GM21381 (cell line): ENCODE results near the gene POU3F3.

Experiments
- ATAC-seq: cut with Tn5 transposase; IDR thresholded peaks from one replicate; pipeline ENCODE4 v1.9.1; 2021; ENCODE audit warnings: mild to moderate bottlenecking, moderate library complexity; ENCODE audit not compliant: unreplicated experiment

POU3F3 gene

DNA sequence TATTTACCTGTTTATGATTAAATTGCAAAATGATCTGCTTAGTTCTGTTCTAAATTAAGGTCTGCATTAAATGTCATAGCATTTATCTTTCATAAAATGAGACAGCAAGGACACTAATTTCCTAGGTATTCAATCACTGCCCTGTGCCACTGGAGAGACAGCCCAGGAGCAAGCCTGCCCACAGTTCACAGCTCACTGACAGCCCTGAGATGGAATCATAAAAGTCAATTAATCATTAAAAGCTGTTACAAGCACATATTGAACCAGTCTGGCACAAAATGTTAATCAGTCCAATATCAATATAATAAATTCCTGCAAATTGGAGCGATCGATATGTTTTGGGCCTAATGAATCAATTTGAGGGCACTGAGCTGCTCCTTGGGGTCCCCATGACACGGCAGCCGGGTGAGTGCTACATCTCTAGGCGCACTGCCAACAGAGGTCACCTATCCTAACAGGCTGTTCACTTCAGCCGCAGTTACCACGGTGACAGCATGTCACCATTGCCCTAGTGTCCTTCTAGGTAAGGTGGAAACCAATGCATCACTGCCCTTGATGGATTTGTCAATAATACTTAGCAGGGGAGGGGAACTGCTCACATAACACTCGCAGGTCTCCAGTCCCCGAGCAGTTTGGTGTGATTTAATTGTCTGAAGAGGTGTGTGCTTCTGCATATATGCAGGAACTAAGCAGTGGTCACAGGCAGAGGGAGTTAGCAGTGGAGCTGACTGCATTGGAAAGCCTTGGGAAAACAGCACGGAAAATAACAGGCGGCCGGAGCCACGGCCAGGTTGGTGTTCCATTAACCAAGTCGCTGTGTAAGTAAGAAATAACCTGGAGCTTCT, 47.3 kb downstream of the POU3F3 start:
- no peak for ATAC-seq

DNA sequence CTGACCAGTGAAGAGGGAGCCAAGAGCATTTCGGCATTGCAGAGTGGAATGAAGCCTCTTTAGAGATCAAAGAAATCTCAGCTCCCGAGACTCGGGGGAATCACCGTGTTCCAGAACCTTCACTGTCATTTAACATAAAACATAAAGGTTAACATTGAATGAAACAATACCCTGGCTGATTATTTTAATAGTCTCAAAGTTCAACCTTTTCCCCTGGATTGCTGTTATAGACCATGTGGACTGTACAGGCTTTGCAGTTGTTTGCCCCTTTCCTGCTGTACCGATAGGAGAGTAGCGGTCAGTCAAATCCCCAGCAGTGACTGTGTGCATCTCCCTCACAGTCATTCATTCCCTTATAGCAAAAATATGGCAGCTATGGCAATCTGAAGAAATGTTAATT, 48.4 kb downstream of the POU3F3 start:
- no peak for ATAC-seq
